ENCODE results near the gene PAK1. TPM values are rescaled to one million over a fixed set of nuclear protein-coding genes. Genes with fewer than 3 reads are reported as not detected.

The PAK1 gene
- 19.7 to 24.1 TPM (median 22.6 TPM) in 5 replicates for total RNA-seq (2022; extraction: Qiagen RNA extraction; ENCODE audit: low read depth)

DNA sequence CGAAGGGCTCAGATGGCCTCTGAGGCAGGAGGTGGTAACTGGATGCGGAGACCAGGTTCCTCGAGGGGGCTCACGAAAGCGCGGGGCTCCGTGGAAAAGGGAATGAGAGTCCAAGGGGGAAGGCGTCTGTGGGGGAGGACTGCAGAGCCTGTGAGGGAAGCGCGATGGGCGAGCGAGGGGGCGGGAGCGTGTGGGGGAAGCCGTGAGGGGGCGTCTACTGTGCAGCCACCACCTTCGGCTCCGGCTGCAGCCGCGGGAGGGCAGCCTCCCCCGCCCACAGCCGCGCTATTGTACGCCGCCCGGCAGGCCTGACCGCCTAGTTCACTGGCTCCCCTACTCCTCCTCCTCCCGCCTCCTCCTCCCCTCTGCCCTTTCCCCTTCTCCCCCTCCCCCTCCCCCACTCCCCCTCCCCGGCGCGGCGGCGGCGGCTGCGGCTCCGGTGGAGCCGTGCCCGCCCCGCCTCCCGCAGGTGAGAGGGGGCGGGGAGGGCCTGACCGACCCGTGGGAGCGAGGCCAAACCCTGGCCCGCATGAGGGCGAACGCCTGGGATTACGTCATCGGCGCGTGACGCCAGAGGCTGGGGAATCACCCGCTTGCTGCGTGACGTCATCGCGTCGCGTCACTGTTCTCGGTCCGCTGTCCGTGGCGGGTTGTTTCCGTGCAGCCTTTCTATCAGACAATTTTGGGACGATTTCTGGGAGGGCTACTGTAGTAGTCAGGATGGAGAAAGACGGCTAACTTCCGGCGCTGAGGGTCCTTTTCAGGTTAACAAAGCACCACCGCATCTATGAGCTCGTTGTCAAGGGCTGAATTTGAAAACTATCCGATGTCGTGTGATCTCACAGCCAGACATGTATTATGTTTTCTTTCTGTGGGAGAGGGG lies at the start of gene PAK1:
Gene PAK1, minus strand, starts transcription at position 294 of the 883 bp plus-strand sequence. CDS start 81,574 bp downstream, outside the sequence.

DNA sequence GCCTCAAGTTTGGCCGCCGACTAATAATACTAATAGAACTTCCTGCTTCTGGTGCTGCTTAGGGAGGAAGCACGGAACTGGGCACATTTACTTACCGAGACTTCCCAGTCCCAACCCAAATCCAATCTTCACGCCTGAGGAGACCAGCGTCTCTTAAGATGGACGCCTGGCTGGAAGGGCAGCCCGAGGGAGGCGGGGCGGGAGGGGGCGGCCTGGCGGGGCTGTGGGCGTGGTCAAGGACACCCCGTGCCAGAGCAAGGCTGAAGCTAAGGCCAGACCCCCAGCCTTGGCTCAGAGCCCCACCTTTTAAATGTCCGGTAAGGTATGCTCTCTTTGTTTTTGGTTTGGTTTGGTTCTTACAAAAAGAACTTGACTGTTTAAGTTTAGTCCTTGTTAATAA lies 172.4 kb downstream of the PAK1 start, which contains the start of gene GDPD4:
Gene GDPD4, minus strand, starts transcription at position 177 of the 400 bp plus-strand sequence. CDS start 16,549 bp downstream, outside the sequence.

Other genes starting within 250 kb of the PAK1 start
- gene GDPD4, start 172.4 kb downstream of the PAK1 start, total RNA-seq (2022; extraction: Qiagen RNA extraction; ENCODE audit: low read depth) = not detected in 5 replicates
- 1.2 to 2.2 TPM (median 1.9 TPM) in 5 replicates for gene AQP11, start 115.9 kb upstream of the PAK1 start, total RNA-seq (2022; extraction: Qiagen RNA extraction; ENCODE audit: low read depth)
- 144 to 169 TPM (median 147 TPM) in 5 replicates for gene CLNS1A, start 163.7 kb upstream of the PAK1 start, total RNA-seq (2022; extraction: Qiagen RNA extraction; ENCODE audit: low read depth)